Heart left ventricle (tissue), 16 donors: ENCODE results near the gene CRISP1. TPM values are rescaled to one million over a fixed set of nuclear protein-coding genes. Genes with fewer than 3 reads are reported as not detected.

Source experiments
- ATAC-seq, 4 donors: fragments of 200-7000 bp; cut with Tn5 transposase; one replicate each; pipeline ENCODE4 v1.9.1; 2020 to 2022; ENCODE audit warnings: moderate library complexity in 4 of 4, mild to moderate bottlenecking in 3 of 4, moderate number of reproducible peaks in 1 of 4
- DNase-seq, 5 donors: peaks; one replicate each; pipeline ENCODE4 v3.0.0-alpha.2; 2020
- H3K27ac ChIP-seq, 12 donors: fragments of 200-600 bp; sonication (generic) in 4 of 12; one replicate each; pipeline versions ENCODE4 v1.5.0 to v1.8.0; 2016 to 2022; ENCODE audit warnings: mild to moderate bottlenecking in 2 of 12
- H3K27me3 ChIP-seq, 9 donors: fragments of 200-600 bp; sonication (generic) in 2 of 9; one replicate each; pipeline versions ENCODE4 v1.5.1 to v1.8.0; 2016 to 2022; ENCODE audit warnings: mild to moderate bottlenecking in 3 of 9
- H3K36me3 ChIP-seq, 9 donors: fragments of 200-600 bp; sonication (generic) in 2 of 9; one replicate each; pipeline versions ENCODE4 v1.5.0 to v1.8.0; 2018 to 2022; ENCODE audit warnings: mild to moderate bottlenecking in 2 of 9
- H3K4me1 ChIP-seq, 12 donors: fragments of 200-600 bp; sonication (generic) in 4 of 12; one replicate each; pipeline versions ENCODE4 v1.5.0 to v1.8.0; 2016 to 2022; ENCODE audit warnings: mild to moderate bottlenecking in 3 of 12
- H3K4me3 ChIP-seq, 12 donors: fragments of 200-600 bp; sonication (generic) in 4 of 12; one replicate each; pipeline versions ENCODE4 v1.5.0 to v1.8.0; 2017 to 2022; ENCODE audit warnings: mild to moderate bottlenecking in 9 of 12, moderate library complexity in 4 of 12
- H3K9me3 ChIP-seq, 12 donors: fragments of 200-600 bp; sonication (generic) in 4 of 12; one replicate each; pipeline versions ENCODE4 v1.5.0 to v1.8.0; 2016 to 2022; ENCODE audit warnings: mild to moderate bottlenecking in 1 of 12
- CTCF ChIP-seq, 12 donors: fragments of 200-600 bp; sonication (generic) in 4 of 12; IDR thresholded peaks; one replicate each; pipeline versions ENCODE4 v1.5.0 to v1.8.0; 2018 to 2022; ENCODE audit warnings: antibody characterized with exemption in 12 of 12, mild to moderate bottlenecking in 5 of 12
- POLR2A ChIP-seq, 2 donors: fragments of 450-650 bp; IDR thresholded peaks; one replicate each; pipeline ENCODE4 v1.6.1; 2017; ENCODE audit warnings: antibody characterized with exemption in 2 of 2, mild to moderate bottlenecking in 2 of 2, moderate library complexity in 2 of 2
- WGBS, 4 donors: extraction: QIAGEN DNeasy Blood & Tissue Kit in 2 of 4; methylation state at CpG; one replicate each; pipeline versions ENCODE4 v1.1.5 to v1.1.7; 2013 to 2018; 5-methylcytosine and 5-hydroxymethylcytosine counted together
- intact Hi-C, 10 donors: fragments of 100-400 bp; cut with DNase I; formaldehyde crosslinking; loops; one replicate each; pipeline versions ENCODE4 v1.11.1 to v1.14.2; 2022
- polyA plus RNA-seq, 2 donors: library from polyadenylated mRNA; stranded (reverse); fragments of 200-250 nt; gene quantifications; one replicate each; pipeline ENCODE4 v1.2.3, GENCODE V29; 2013
- total RNA-seq, 9 donors: library from RNA; depleted of rRNA in 2 of 9; stranded (reverse); fragments of >200 nt in 2 of 9; fragmentation: NEBNext Ultra II Directional in 3 of 9; extraction: Animal tissue kit (Norgen Biotek cat#: 25700) in 3 of 9; gene quantifications; one replicate each; pipeline versions ENCODE4 v1.1.0 to v1.2.4, GENCODE V29; 2016 to 2023
- donor health status: ischemic (EF 13 %, LVEDD 7.1; RV severe dilation, severe dysfunction).
- donor health status: healthy with polysubstance abuse.
- donor health status: DM: no; HTN: yes; CAD: no.
- donor health status: DM: no; HTN: no; CAD: no.
- donor health status: ischemic (EF 25% LVEDD 6.9; RV normal size, moderate dysfunction).
- donor health status: ischemic (EF 25% LVEDD 5.7; RV mildly dilated, moderate dysfunction).
- donor health status: healthy.
- donor health status: DM: yes; HTN: yes; CAD: no.
- donor health status: ischemic (EF 35%, LVEDD 5.7; RV mildly dilated, moderate dysfunction).
- donor health status: nonischemic (EF 11% LVEDD 7.7; RV severe dilation, severe dysfunction).
- donor health status: DM: yes; HTN: yes; CAD: no.
- donor health status: PGD.
- donor health status: ischemic (EF 29% LVEDD 5.4; RV normal size, mild dysfunction).
- donor health status: nonischemic (EF 23%, LVEDD 6.1; RV moderate dilation, normal function).

The CRISP1 gene
- total and polyA plus RNA-seq, 11 donors: not detected

- H3K27me3 ChIP-seq: peaks cover 0 to 8% (median 0%) of the 10 kb centered on the region in 9 donors
- H3K36me3 ChIP-seq: no peaks in the 10 kb centered on the region
- TF ChIP-seq POLR2A (IDR thresholded peaks at IDR 0.05): no peak
- no peak for TF ChIP-seq CTCF (IDR thresholded peaks at IDR 0.05)
- no peaks in the 10 kb centered on the region for H3K4me1 ChIP-seq
- intact Hi-C loops: loop anchor here in 5 of 10 donors (10.0 kb wide), 3 partner anchors 207 to 227 kb away; partner anchors contain the start of gene RHAG (in 1 of the 5)
- no peak for ATAC-seq
- DNase-seq: no peak
- H3K27ac ChIP-seq: no peak overlapping the region
- no peak overlapping the region for H3K4me3 ChIP-seq
- WGBS, 4 donors: 60 to 73% (median 66%) methylated on average over 4 of the region's 4 CpGs
- no peaks in the 10 kb centered on the region for H3K9me3 ChIP-seq
Observed at GRCh38 chr6:49841424-49841823, 24.9 kb downstream of the CRISP1 start.

- H3K36me3 ChIP-seq: no peaks in the 10 kb centered on the region
- TF ChIP-seq POLR2A (IDR thresholded peaks at IDR 0.05) (no peak), CTCF (IDR thresholded peaks at IDR 0.05) (no peak)
- DNase-seq (no peak), ATAC-seq (no peak)
- WGBS, 4 donors: 65 to 72% (median 68%) methylated on average over 2 of the region's 2 CpGs
- H3K27ac ChIP-seq: no peak overlapping the region
- no peaks in the 10 kb centered on the region for H3K4me1 ChIP-seq
- no peaks in the 10 kb centered on the region for H3K9me3 ChIP-seq
- H3K27me3 ChIP-seq: peaks cover 0 to 7% (median 0%) of the 10 kb centered on the region in 9 donors
- intact Hi-C loops: loop anchor here in 5 of 10 donors (10.0 kb wide), 3 partner anchors 205 to 225 kb away; partner anchors contain the start of gene RHAG (in 1 of the 5)
- H3K4me3 ChIP-seq: no peak overlapping the region
Observed at GRCh38 chr6:49839957-49840356, 26.4 kb downstream of the CRISP1 start.

DNA sequence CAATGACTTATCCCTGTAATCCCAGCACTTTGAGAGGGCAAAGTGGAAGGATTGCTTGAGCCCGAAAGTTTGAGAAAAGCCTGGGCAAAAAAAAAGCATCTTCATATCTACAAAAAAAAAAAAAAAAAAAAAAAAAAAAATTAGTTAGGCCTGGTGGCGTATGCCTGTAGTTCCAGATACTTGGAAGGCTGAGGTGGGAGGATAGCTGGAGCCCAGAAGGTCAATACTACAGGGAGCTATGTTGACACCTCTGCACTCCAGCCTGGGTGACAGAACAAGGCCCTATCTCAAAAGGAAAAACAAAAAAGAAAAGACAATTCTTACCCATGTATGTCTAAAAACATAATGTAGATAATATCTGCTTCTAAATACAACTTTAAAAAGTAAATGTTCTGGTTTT is 27.2 kb downstream of the CRISP1 start:
- Histone ChIP-seq H3K27me3 (peaks cover 0 to 5% (median 0%) of the 10 kb centered on the region in 9 donors), H3K4me1 (no peaks in the 10 kb centered on the region), H3K4me3 (no peak overlapping the region), H3K9me3 (no peaks in the 10 kb centered on the region), H3K27ac (no peak overlapping the region), H3K36me3 (no peaks in the 10 kb centered on the region)
- TF ChIP-seq CTCF (IDR thresholded peaks at IDR 0.05) (no peak), POLR2A (IDR thresholded peaks at IDR 0.05) (no peak)
- 80 to 84% (median 80%) methylated on average over 2 of the region's 2 CpGs for WGBS, 4 donors
- ATAC-seq (no peak), DNase-seq (no peak)
- intact Hi-C loops: no loop called here

DNA sequence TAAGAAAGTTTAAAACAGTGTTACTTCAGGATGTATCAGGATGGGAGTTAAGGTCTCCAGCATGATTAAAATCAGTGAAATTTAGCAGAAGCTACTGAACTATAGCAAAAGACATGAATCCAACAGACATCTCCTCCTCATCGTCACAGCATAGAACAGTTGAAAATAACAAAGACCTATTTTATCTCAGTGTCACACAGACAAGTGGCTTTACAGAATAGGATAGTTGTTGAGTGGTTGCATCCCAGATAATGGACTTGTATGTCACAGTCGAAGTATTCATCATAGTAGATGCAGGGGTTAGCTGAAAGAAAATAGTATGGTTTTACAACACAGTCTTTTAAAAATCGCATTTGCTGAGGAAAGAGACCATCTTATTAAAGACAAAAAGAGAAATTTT is 31.2 kb downstream of the CRISP1 start:
- no peaks in the 10 kb centered on the region for H3K9me3 ChIP-seq
- no peak overlapping the region for H3K27ac ChIP-seq
- intact Hi-C loops: no loop called here
- H3K36me3 ChIP-seq: no peaks in the 10 kb centered on the region
- no peak overlapping the region for H3K4me3 ChIP-seq
- no peaks in the 10 kb centered on the region for H3K4me1 ChIP-seq
- H3K27me3 ChIP-seq: no peaks in the 10 kb centered on the region
- whole genome bisulfite sequencing, 4 donors: 56 to 72% (median 69%) methylated on average over 3 of the region's 3 CpGs
- ATAC-seq: no peak
- no peak for TF ChIP-seq POLR2A (IDR thresholded peaks at IDR 0.05)
- DNase-seq: no peak

DNA sequence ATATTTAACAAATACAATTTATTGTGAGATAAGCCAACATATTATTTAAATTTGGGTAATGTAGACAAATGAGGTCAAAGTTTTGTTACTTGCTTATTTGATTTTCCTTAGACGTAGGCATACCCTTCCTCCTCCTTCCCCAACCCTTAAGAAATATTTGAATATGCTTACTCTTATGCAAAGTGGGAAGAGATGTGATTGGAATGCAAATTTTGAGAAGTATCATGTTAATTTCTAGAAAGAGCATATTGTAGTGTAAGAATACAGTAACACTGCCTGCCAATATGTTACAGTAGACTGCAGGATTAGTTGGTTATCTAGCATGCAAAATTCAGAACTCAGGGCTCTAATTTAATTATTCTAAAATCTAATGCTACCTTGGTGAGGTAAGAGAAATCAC is 32.9 kb downstream of the CRISP1 start:
- Histone ChIP-seq H3K4me1 (no peaks in the 10 kb centered on the region), H3K36me3 (no peaks in the 10 kb centered on the region), H3K27me3 (no peaks in the 10 kb centered on the region), H3K9me3 (no peaks in the 10 kb centered on the region), H3K27ac (no peak overlapping the region), H3K4me3 (no peak overlapping the region)
- 82 to 92% (median 84%) methylated on average over 1 of the region's 1 CpG for WGBS, 4 donors
- DNase-seq: no peak
- intact Hi-C loops: no loop called here
- ATAC-seq: no peak
- TF ChIP-seq POLR2A (IDR thresholded peaks at IDR 0.05): no peak
